ENCODE measurements around the gene CDH24. TPM values are rescaled to one million over a fixed set of nuclear protein-coding genes. Genes with fewer than 3 reads are reported as not detected.

CDH24 gene
- total and polyA plus RNA-seq, 4 experiments from 2014 or later, result 0.15 to 1.6 (median 0.93) TPM

DNA sequence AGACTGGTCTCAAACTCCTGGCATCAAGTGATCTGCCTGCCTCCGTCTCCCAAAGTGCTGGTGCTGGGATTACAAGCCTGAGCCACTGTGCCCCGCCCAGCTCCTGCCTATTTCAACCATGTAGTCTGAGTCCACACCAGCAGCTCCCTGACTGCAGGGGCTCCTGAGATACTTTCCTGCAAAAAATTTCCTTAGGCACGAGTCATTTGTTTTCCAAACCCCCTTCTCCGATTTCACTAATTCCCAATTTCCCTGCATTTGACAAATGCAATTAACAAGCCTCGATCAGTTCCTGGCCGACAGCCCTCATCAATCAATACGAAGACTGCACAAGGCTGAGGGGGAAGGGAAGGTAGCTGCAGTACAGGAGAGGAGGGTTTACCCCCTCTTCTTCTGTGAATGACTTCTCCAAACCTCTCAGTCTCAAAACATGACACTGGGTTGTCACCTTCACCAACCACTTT lies 32.7 kb downstream of the CDH24 start:
- H3K4me1 ChIP-seq (ENCODE audit: insufficient read depth, low read length), result peaks cover 46% of the 10 kb centered on the region
- intact Hi-C loops (cut with micrococcal nuclease), result no loop called here
- no peak overlapping the region for H3K27ac ChIP-seq (ENCODE audit: low read depth, low read length)
- POLR2A ChIA-PET (ENCODE audit: partially characterized antibody), result interaction anchor here (1.7 to 6.2 kb wide), 2 partner anchors 8 to 18 kb away, joined by 5 to 42 read pairs; no protein-coding TSS in a partner anchor
- no peaks in the 10 kb centered on the region for H3K9me3 ChIP-seq (ENCODE audit: control insufficient read depth in 1 of 2, low read length in 2 of 2)
- Mint-ChIP-seq H3K36me3 (peaks cover 33 to 36% of the 10 kb centered on the region in 2 donors), H3K9me3 (peaks cover 0 to 1% (median 0%) of the 10 kb centered on the region in 8 donors), H3K4me3 (peak overlapping the region in 1 of 8 donors; percentile 62), H3K27ac (peak overlapping the region in 3 of 7 donors; percentile 19 to 68 (median 61)), H3K27me3 (no peaks in the 10 kb centered on the region), H3K4me1 (peaks cover 33 to 53% (median 41%) of the 10 kb centered on the region in 4 donors)
- H3K4me3 ChIP-seq (ENCODE audit: low read length in 2 of 2), result no peak overlapping the region
- peaks cover 9% of the 10 kb centered on the region for H3K36me3 ChIP-seq (ENCODE audit: insufficient read depth, low read length)
- CTCF ChIA-PET (ENCODE audit: partially characterized antibody), result interaction anchor here (1.0 to 2.0 kb wide), 7 partner anchors 18 to 52 kb away, joined by 3 to 9 read pairs (median 4); partner anchors contain the start of gene CDH24
- no peak for DNase-seq
- no peaks in the 10 kb centered on the region for H3K27me3 ChIP-seq (ENCODE audit: insufficient read depth, low read length)

DNA sequence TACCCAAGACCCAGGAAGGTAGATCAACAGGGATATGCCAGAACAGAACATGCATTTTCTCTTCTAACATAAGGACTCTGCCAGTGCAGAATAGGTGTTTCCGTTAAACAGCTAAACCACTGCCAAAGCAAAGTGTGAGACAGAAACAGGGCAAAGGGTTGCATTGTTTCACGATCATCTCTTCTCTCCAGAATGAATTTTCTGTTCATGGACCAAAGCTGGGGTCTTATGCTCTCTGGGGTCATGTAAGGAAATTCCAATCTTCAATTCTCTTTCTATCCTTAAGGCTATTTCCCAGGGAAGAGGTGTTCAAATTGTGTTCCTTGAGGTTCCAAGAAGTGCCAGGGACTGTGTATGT lies 33.5 kb downstream of the CDH24 start:
- Histone ChIP-seq H3K36me3 (ENCODE audit: insufficient read depth, low read length) (peaks cover 9% of the 10 kb centered on the region), H3K9me3 (ENCODE audit: control insufficient read depth in 1 of 2, low read length in 2 of 2) (no peaks in the 10 kb centered on the region), H3K27me3 (ENCODE audit: insufficient read depth, low read length) (no peaks in the 10 kb centered on the region), H3K4me3 (ENCODE audit: low read length in 2 of 2) (no peak overlapping the region), H3K4me1 (ENCODE audit: insufficient read depth, low read length) (peaks cover 39% of the 10 kb centered on the region), H3K27ac (ENCODE audit: low read depth, low read length) (no peak overlapping the region)
- ChIA-PET CTCF (ENCODE audit: partially characterized antibody) (interaction anchor here (1.0 to 2.0 kb wide), 7 partner anchors 17 to 51 kb away, joined by 3 to 9 read pairs (median 4); partner anchors contain the start of gene CDH24), POLR2A (ENCODE audit: partially characterized antibody) (interaction anchor here (0.9 to 6.2 kb wide), 3 partner anchors 11 to 17 kb away, joined by 5 to 42 read pairs (median 7); partner anchors contain the start of gene PSMB5)
- intact Hi-C loops (cut with micrococcal nuclease), result no loop called here
- peak overlapping the region in 3 of 7 donors; percentile 38 to 41 (median 39) for H3K27ac Mint-ChIP-seq
- H3K27me3 Mint-ChIP-seq, result no peaks in the 10 kb centered on the region
- DNase-seq, result no peak
- H3K4me3 Mint-ChIP-seq, result no peak overlapping the region
- H3K36me3 Mint-ChIP-seq, result peaks cover 28 to 31% of the 10 kb centered on the region in 2 donors
- H3K9me3 Mint-ChIP-seq, result peaks cover 0 to 1% (median 0%) of the 10 kb centered on the region in 8 donors
- peaks cover 26 to 45% (median 34%) of the 10 kb centered on the region in 4 donors for H3K4me1 Mint-ChIP-seq

- H3K27me3 Mint-ChIP-seq, result no peaks in the 10 kb centered on the region
- Histone ChIP-seq H3K27ac (ENCODE audit: low read depth, low read length) (no peak overlapping the region), H3K36me3 (ENCODE audit: insufficient read depth, low read length) (peaks cover 9% of the 10 kb centered on the region), H3K27me3 (ENCODE audit: insufficient read depth, low read length) (no peaks in the 10 kb centered on the region), H3K4me3 (ENCODE audit: low read length in 2 of 2) (no peak overlapping the region), H3K4me1 (ENCODE audit: insufficient read depth, low read length) (peaks cover 33% of the 10 kb centered on the region), H3K9me3 (ENCODE audit: control insufficient read depth in 1 of 2, low read length in 2 of 2) (no peaks in the 10 kb centered on the region)
- no peak for DNase-seq
- intact Hi-C loops (cut with micrococcal nuclease), result no loop called here
- H3K4me1 Mint-ChIP-seq, result peaks cover 23 to 41% (median 31%) of the 10 kb centered on the region in 4 donors
- peaks cover 0 to 1% (median 0%) of the 10 kb centered on the region in 8 donors for H3K9me3 Mint-ChIP-seq
- peak overlapping the region in 2 of 8 donors; percentile 2 to 27 for H3K4me3 Mint-ChIP-seq
- H3K36me3 Mint-ChIP-seq, result peaks cover 26 to 29% of the 10 kb centered on the region in 2 donors
- POLR2A ChIA-PET (ENCODE audit: partially characterized antibody), result interaction anchor here (0.9 to 6.2 kb wide), 3 partner anchors 11 to 16 kb away, joined by 5 to 42 read pairs (median 7); partner anchors contain the start of gene PSMB5
- H3K27ac Mint-ChIP-seq, result peak overlapping the region in 4 of 7 donors; percentile 22 to 83 (median 46)
- CTCF ChIA-PET (ENCODE audit: partially characterized antibody), result interaction anchor here (1.0 to 2.0 kb wide), 5 partner anchors 17 to 35 kb away, joined by 3 to 9 read pairs (median 4); partner anchors contain the start of gene CDH24
Measured at GRCh38 chr14:23023022-23023794, 34.1 kb downstream of the CDH24 start.

- Mint-ChIP-seq H3K36me3 (peaks cover 20 to 24% of the 10 kb centered on the region in 2 donors), H3K27ac (peak overlapping the region in 4 of 7 donors; percentile 7 to 89 (median 68)), H3K4me3 (peak overlapping the region in 1 of 8 donors; percentile 36), H3K4me1 (peaks cover 21 to 33% (median 26%) of the 10 kb centered on the region in 4 donors), H3K27me3 (no peaks in the 10 kb centered on the region), H3K9me3 (peaks cover 0 to 1% (median 0%) of the 10 kb centered on the region in 8 donors)
- CTCF ChIA-PET (ENCODE audit: partially characterized antibody), result interaction anchor here (1.4 to 4.0 kb wide), 2 partner anchors 27 to 35 kb away, joined by 3 to 15 read pairs; no protein-coding TSS in a partner anchor
- Histone ChIP-seq H3K27me3 (ENCODE audit: insufficient read depth, low read length) (no peaks in the 10 kb centered on the region), H3K27ac (ENCODE audit: low read depth, low read length) (no peak overlapping the region), H3K4me1 (ENCODE audit: insufficient read depth, low read length) (peaks cover 28% of the 10 kb centered on the region), H3K9me3 (ENCODE audit: control insufficient read depth in 1 of 2, low read length in 2 of 2) (no peaks in the 10 kb centered on the region), H3K4me3 (ENCODE audit: low read length in 2 of 2) (no peak overlapping the region), H3K36me3 (ENCODE audit: insufficient read depth, low read length) (peaks cover 9% of the 10 kb centered on the region)
- no peak for DNase-seq
- POLR2A ChIA-PET (ENCODE audit: partially characterized antibody), result interaction anchor here (0.8 to 6.2 kb wide), 3 partner anchors 11 to 15 kb away, joined by 3 to 42 read pairs (median 3); partner anchors contain the start of gene PSMB5
- intact Hi-C loops (cut with micrococcal nuclease), result no loop called here
Measured at GRCh38 chr14:23021889-23022442, 35.4 kb downstream of the CDH24 start.

DNA sequence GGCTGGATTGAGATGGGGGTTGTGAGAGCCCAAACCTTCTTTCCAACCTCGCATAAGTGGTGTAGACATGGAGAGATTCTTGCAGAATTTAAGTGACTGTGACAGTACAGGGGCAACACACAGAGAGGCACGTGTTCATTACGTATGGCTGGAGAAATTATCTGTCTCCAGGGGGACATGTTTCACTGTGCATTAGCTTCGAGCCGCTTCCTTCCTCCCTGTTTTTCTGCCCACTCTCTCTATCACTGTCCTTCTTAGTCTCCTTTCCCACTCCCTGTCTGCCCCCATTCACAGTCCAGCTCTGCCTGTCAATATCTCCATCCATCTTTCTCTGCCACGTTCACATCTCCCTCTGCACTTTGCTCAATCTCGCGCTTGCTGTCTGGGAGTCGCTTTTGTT lies 35.9 kb downstream of the CDH24 start:
- Histone ChIP-seq H3K4me3 (ENCODE audit: low read length in 2 of 2) (no peak overlapping the region), H3K4me1 (ENCODE audit: insufficient read depth, low read length) (peaks cover 28% of the 10 kb centered on the region), H3K27me3 (ENCODE audit: insufficient read depth, low read length) (no peaks in the 10 kb centered on the region), H3K9me3 (ENCODE audit: control insufficient read depth in 1 of 2, low read length in 2 of 2) (no peaks in the 10 kb centered on the region), H3K27ac (ENCODE audit: low read depth, low read length) (no peak overlapping the region), H3K36me3 (ENCODE audit: insufficient read depth, low read length) (peaks cover 9% of the 10 kb centered on the region)
- no peak for DNase-seq
- peak overlapping the region in 2 of 8 donors; percentile 7 to 36 for H3K4me3 Mint-ChIP-seq
- peak overlapping the region in 4 of 7 donors; percentile 7 to 89 (median 49) for H3K27ac Mint-ChIP-seq
- peaks cover 21 to 33% (median 26%) of the 10 kb centered on the region in 4 donors for H3K4me1 Mint-ChIP-seq
- intact Hi-C loops (cut with micrococcal nuclease), result no loop called here
- H3K9me3 Mint-ChIP-seq, result peaks cover 0 to 1% (median 0%) of the 10 kb centered on the region in 8 donors
- H3K27me3 Mint-ChIP-seq, result no peaks in the 10 kb centered on the region
- ChIA-PET CTCF (ENCODE audit: partially characterized antibody) (interaction anchor here (1.4 to 4.0 kb wide), 2 partner anchors 27 to 35 kb away, joined by 3 to 15 read pairs; no protein-coding TSS in a partner anchor), POLR2A (ENCODE audit: partially characterized antibody) (interaction anchor here (6.2 kb wide), 1 partner anchor 14 kb away, joined by 42 read pairs; no protein-coding TSS in a partner anchor)
- peaks cover 20 to 24% of the 10 kb centered on the region in 2 donors for H3K36me3 Mint-ChIP-seq

- intact Hi-C loops (cut with micrococcal nuclease), result no loop called here
- Histone ChIP-seq H3K9me3 (ENCODE audit: control insufficient read depth in 1 of 2, low read length in 2 of 2) (no peaks in the 10 kb centered on the region), H3K27me3 (ENCODE audit: insufficient read depth, low read length) (no peaks in the 10 kb centered on the region), H3K27ac (ENCODE audit: low read depth, low read length) (no peak overlapping the region), H3K4me1 (ENCODE audit: insufficient read depth, low read length) (peaks cover 21% of the 10 kb centered on the region), H3K36me3 (ENCODE audit: insufficient read depth, low read length) (peaks cover under 1% of the 10 kb centered on the region), H3K4me3 (ENCODE audit: low read length in 2 of 2) (no peak overlapping the region)
- Mint-ChIP-seq H3K4me3 (peak overlapping the region in 1 of 8 donors; percentile 53), H3K4me1 (peaks cover 17 to 26% (median 21%) of the 10 kb centered on the region in 4 donors), H3K9me3 (peaks cover 0 to 1% (median 0%) of the 10 kb centered on the region in 8 donors), H3K36me3 (peaks cover 10 to 16% of the 10 kb centered on the region in 2 donors), H3K27ac (peak overlapping the region in 2 of 7 donors; percentile 3 to 59), H3K27me3 (no peaks in the 10 kb centered on the region)
- POLR2A ChIA-PET (ENCODE audit: partially characterized antibody), result interaction anchor here (0.9 to 6.2 kb wide), 3 partner anchors 10 to 13 kb away, joined by 3 to 42 read pairs (median 3); no protein-coding TSS in a partner anchor
- no peak for DNase-seq
- CTCF ChIA-PET (ENCODE audit: partially characterized antibody), result interaction anchor here (1.4 to 4.0 kb wide), 3 partner anchors 26 to 167 kb away, joined by 3 to 15 read pairs (median 4); no protein-coding TSS in a partner anchor
Measured at GRCh38 chr14:23020143-23021128, 36.9 kb downstream of the CDH24 start.

Measured in CD4-positive, alpha-beta memory T cell (primary cell).